OCI-LY1 (cell line): ENCODE measurements around the gene GOLGA3.

Experiments
- H2AFZ ChIP-seq: fragments of 200-600 bp; sonication (generic), shearing (Covaris generic); 2 replicates; pipeline ENCODE4 v1.6.0; 2014; ENCODE audit warnings: antibody characterized with exemption, mild to moderate bottlenecking, low read length
- H3F3A ChIP-seq: fragments of 200-600 bp; sonication (generic), shearing (Covaris generic); 2 replicates; pipeline ENCODE4 v1.6.0; 2014; ENCODE audit warnings: mild to moderate bottlenecking, antibody characterized with exemption, low read length, moderate library complexity; ENCODE audit not compliant: insufficient read depth
- H3K27ac ChIP-seq: fragments of 200-600 bp; sonication (generic); 2 replicates; pipeline ENCODE4 v1.5.1; 2014; ENCODE audit warnings: low read length, mixed run types, mild to moderate bottlenecking, low read depth; ENCODE audit not compliant: poor library complexity, severe bottlenecking
- H3K27me3 ChIP-seq: fragments of 200-600 bp; sonication (generic); 2 replicates; pipeline ENCODE4 v1.6.0; 2014; ENCODE audit warnings: antibody characterized with exemption, mild to moderate bottlenecking, low read length, moderate library complexity; ENCODE audit not compliant: insufficient read depth
- H3K36me3 ChIP-seq: fragments of 200-600 bp; sonication (generic); 2 replicates; pipeline ENCODE4 v1.6.1; 2014; ENCODE audit warnings: mild to moderate bottlenecking, antibody characterized with exemption, low read length, moderate library complexity, mixed read lengths; ENCODE audit not compliant: insufficient read depth
- H3K4me1 ChIP-seq: fragments of 200-600 bp; sonication (generic); 2 replicates; pipeline ENCODE4 v1.5.1; 2014; ENCODE audit warnings: mild to moderate bottlenecking, low read length, moderate library complexity; ENCODE audit not compliant: insufficient read depth, severe bottlenecking
- H3K4me2 ChIP-seq: fragments of 200-600 bp; sonication (generic), shearing (Covaris generic); 2 replicates; pipeline ENCODE4 v1.6.1; 2014; ENCODE audit warnings: low read length
- H3K4me3 ChIP-seq: fragments of 200-600 bp; sonication (generic); 2 replicates; pipeline ENCODE4 v1.5.1; 2014; ENCODE audit warnings: low read length, low read depth, mild to moderate bottlenecking, mixed read lengths; ENCODE audit not compliant: poor library complexity, severe bottlenecking
- H3K79me2 ChIP-seq: fragments of 200-600 bp; shearing (Covaris generic); 2 replicates; pipeline ENCODE4 v1.6.1; 2016; ENCODE audit warnings: mixed run types, low read length, mixed read lengths; ENCODE audit not compliant: insufficient read depth
- H3K9ac ChIP-seq: fragments of 200-600 bp; sonication (generic), shearing (Covaris generic); 2 replicates; pipeline ENCODE4 v1.6.1; 2014; ENCODE audit warnings: mild to moderate bottlenecking, low read length, mixed read lengths
- H3K9me2 ChIP-seq: fragments of 200-600 bp; sonication (generic), shearing (Covaris generic); 2 replicates; pipeline ENCODE4 v1.6.1; 2014; ENCODE audit warnings: low read depth, mild to moderate bottlenecking, low read length, mixed read lengths
- H3K9me3 ChIP-seq: fragments of 200-600 bp; shearing (Covaris generic); 2 replicates; pipeline ENCODE4 v1.6.1; 2014; ENCODE audit warnings: low read length, mixed read lengths
- H4K20me1 ChIP-seq: fragments of 200-600 bp; sonication (generic), shearing (Covaris generic); 2 replicates; pipeline ENCODE4 v1.6.0; 2016; ENCODE audit warnings: mild to moderate bottlenecking, low read length; ENCODE audit not compliant: insufficient read depth
- EZH2 ChIP-seq: fragments of 200-600 bp; sonication (generic), shearing (Covaris generic); IDR thresholded peaks from 2 replicates; pipeline ENCODE4 v1.8.0; 2017; ENCODE audit warnings: borderline replicate concordance, mixed run types, mild to moderate bottlenecking, antibody characterized with exemption, low read length, moderate library complexity, mixed read lengths
- TF ChIP-seq, protein P1 (sequence below): fragments of 200-600 bp; sonication (generic), shearing (Covaris generic); IDR thresholded peaks from 2 replicates; pipeline ENCODE4 v1.5.1; 2017; ENCODE audit warnings: mild to moderate bottlenecking, antibody characterized with exemption, low read length, moderate library complexity, mixed read lengths

Gene GOLGA3

DNA sequence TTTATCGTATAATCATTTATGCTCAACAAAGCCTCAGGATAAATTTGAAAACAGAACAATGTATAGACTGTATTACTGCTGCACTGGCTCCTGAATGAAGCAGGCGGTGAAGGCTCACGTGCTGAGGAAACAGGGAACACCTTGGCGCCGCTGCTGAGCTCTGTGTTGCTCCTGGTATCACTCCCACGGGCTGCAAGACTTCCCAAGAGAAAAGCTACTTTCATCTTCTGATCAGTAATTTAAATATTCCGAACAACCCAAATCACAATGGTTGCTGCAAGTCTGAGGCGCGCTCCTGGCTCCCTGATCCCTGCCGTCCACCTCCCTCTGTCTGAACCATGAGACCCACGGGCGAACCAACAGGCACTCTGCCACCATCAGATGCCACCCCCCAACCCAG is 102.3 kb downstream of the GOLGA3 start:
- no peak overlapping the region for H3K9ac ChIP-seq
- no peaks in the 10 kb centered on the region for H3K4me1 ChIP-seq
- H3K27me3 ChIP-seq, result no peaks in the 10 kb centered on the region
- H3K36me3 ChIP-seq, result peaks cover 93% of the 10 kb centered on the region
- H3F3A ChIP-seq, result 0 out of 2 replicates have a peak, but pooled peaks cover 14% of the 10 kb centered on the region
- H3K27ac ChIP-seq, result no peak overlapping the region
- no peaks in the 10 kb centered on the region for H3K9me2 ChIP-seq
- no peaks in the 10 kb centered on the region for H4K20me1 ChIP-seq
- H2AFZ ChIP-seq, result no peak overlapping the region
- TF ChIP-seq, protein P1, sequence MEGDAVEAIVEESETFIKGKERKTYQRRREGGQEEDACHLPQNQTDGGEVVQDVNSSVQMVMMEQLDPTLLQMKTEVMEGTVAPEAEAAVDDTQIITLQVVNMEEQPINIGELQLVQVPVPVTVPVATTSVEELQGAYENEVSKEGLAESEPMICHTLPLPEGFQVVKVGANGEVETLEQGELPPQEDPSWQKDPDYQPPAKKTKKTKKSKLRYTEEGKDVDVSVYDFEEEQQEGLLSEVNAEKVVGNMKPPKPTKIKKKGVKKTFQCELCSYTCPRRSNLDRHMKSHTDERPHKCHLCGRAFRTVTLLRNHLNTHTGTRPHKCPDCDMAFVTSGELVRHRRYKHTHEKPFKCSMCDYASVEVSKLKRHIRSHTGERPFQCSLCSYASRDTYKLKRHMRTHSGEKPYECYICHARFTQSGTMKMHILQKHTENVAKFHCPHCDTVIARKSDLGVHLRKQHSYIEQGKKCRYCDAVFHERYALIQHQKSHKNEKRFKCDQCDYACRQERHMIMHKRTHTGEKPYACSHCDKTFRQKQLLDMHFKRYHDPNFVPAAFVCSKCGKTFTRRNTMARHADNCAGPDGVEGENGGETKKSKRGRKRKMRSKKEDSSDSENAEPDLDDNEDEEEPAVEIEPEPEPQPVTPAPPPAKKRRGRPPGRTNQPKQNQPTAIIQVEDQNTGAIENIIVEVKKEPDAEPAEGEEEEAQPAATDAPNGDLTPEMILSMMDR, result no peak
- no peak for TF ChIP-seq EZH2
- no peak overlapping the region for H3K4me2 ChIP-seq
- no peaks in the 10 kb centered on the region for H3K9me3 ChIP-seq
- H3K79me2 ChIP-seq, result no peaks in the 10 kb centered on the region
- H3K4me3 ChIP-seq, result no peak overlapping the region

DNA sequence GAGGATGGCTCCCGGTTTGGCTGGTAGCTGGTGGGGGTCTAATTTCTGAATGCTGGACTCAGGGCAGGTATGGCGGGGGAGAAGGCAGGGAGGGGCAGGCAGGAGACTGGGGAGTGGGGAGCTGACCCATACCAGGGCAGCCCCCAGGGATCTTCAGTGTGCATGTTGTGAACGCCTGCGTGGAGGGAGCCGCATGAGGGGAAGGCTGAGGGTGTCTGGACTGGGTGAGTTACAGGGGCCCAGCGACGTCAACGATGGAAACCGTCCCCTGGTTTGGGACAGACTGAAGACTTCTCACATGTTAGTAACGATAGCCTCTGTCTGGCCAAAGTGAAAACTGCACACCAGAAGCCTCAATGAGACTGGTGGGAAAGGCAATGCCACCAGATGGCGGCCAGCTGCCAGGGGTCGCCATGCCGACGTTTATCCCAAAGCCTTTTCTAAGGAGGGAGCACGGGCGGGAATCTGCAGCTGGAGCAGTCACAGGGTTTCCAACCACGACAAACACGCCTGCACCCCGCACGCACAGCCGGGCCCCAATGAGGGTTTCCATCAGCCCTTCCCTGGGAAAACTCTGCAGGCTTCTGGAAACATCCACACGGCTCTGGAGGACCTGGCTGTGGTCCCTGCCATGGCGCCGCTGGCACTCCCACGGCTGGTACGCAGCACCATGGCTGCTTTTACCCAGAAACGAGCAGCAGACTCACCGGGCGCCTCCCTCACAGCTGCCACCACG is 104.0 kb downstream of the GOLGA3 start:
- 0 out of 2 replicates have a peak, but pooled peaks cover 14% of the 10 kb centered on the region for H3F3A ChIP-seq
- H3K27me3 ChIP-seq, result no peaks in the 10 kb centered on the region
- no peak overlapping the region for H2AFZ ChIP-seq
- H4K20me1 ChIP-seq, result no peaks in the 10 kb centered on the region
- no peaks in the 10 kb centered on the region for H3K9me3 ChIP-seq
- H3K36me3 ChIP-seq, result peaks cover 93% of the 10 kb centered on the region
- no peak overlapping the region for H3K4me2 ChIP-seq
- H3K9me2 ChIP-seq, result no peaks in the 10 kb centered on the region
- H3K4me1 ChIP-seq, result no peaks in the 10 kb centered on the region
- H3K4me3 ChIP-seq, result no peak overlapping the region
- no peak overlapping the region for H3K27ac ChIP-seq
- no peak for TF ChIP-seq EZH2
- TF ChIP-seq, protein P1, result no peak
- no peak overlapping the region for H3K9ac ChIP-seq
- no peaks in the 10 kb centered on the region for H3K79me2 ChIP-seq

DNA sequence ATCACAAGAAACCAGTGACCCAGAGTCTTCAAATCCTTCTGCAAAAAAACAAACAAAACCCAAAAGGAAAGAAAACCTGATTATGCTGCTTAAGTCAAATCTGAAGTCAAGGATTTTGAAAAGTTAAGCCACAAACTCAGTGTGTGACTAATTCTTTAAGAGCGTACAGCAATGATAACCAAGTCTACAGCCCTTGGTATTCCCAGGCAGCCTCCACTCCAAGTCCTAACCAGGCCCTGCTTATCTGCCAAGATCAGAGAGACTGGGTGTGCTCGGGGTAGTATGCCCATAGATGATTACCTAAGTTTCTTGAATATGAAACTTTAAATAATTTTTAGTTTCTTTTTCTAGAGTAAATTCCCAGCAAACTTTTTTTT is 104.9 kb downstream of the GOLGA3 start:
- Histone ChIP-seq H3K27me3 (no peaks in the 10 kb centered on the region), H3K9me3 (no peaks in the 10 kb centered on the region), H3K27ac (no peak overlapping the region)

More for the DNA sequence above, 104.9 kb downstream of the GOLGA3 start:
- Histone ChIP-seq H3K9ac (no peak overlapping the region), H3K4me2 (no peak overlapping the region), H2AFZ (no peak overlapping the region), H3K79me2 (no peaks in the 10 kb centered on the region), H4K20me1 (no peaks in the 10 kb centered on the region), H3K9me2 (no peaks in the 10 kb centered on the region), H3K4me1 (no peaks in the 10 kb centered on the region), H3F3A (0 out of 2 replicates have a peak, but pooled peaks cover 14% of the 10 kb centered on the region), H3K36me3 (peaks cover 97% of the 10 kb centered on the region), H3K4me3 (no peak overlapping the region)
- TF ChIP-seq EZH2, result no peak
- TF ChIP-seq, protein P1, result no peak
